HepG2 (cell line): ENCODE measurements around the gene SPOCD1. TPM values are rescaled to one million over a fixed set of nuclear protein-coding genes. Genes with fewer than 3 reads are reported as not detected.

Experiments
- ATAC-seq: fragments of 200-7000 bp; cut with Tn5 transposase; 3 replicates; pipeline ENCODE4 v1.9.1; 2020; ENCODE audit warnings: mild to moderate bottlenecking, moderate library complexity
- BruUV-seq: library from RNA; stranded (reverse); fragments of 400-500 nt; replicated peaks from 2 replicates; lab custom pipeline; 2021; lab: Mats Ljungman, UMichigan
- CTCF ChIA-PET: fragments of 300-600 bp; formaldehyde crosslinking; extraction: SDS; loops from one replicate; lab custom pipeline; 2021; ENCODE audit warnings: low total read pairs, inconsistent platforms, low intra/inter-chr PET ratio; lab: Yijun Ruan, JAX
- POLR2A ChIA-PET: fragments of 350-600 bp; sonication (Branson Sonifier 250); formaldehyde crosslinking; loops from one replicate; lab custom pipeline; 2020; ENCODE audit warnings: antibody characterized with exemption, inconsistent platforms; lab: Yijun Ruan, JAX
- DNase-seq: peaks from one replicate; pipeline ENCODE4 v3.0.0-alpha.2; 2015; ENCODE audit warnings: low spot score
- FAIRE-seq: peaks from 3 replicates; lab custom pipeline; 2011; peaks lifted over from hg19 to GRCh38; lab: Jason Lieb, UNC
- H2AFZ ChIP-seq: one replicate; pipeline ENCODE4 v1.6.1; 2011; ENCODE audit warnings: low read length, inconsistent platforms
- H3K27ac ChIP-seq: fragments of 300-600 bp; 3 replicates; pipeline ENCODE4 v1.8.0; 2011; ENCODE audit warnings: mixed run types, mild to moderate bottlenecking, mixed read lengths, low read length, inconsistent platforms; ENCODE audit not compliant: insufficient read depth; ENCODE audit errors: extremely low read length
- H3K27me3 ChIP-seq, 2 experiments: fragments of 200-600 bp in 1 of 2; 2 replicates in 1 of 2; 3 replicates in 1 of 2; pipeline versions ENCODE4 v1.6.0 to v1.8.0; 2011; ENCODE audit warnings: low read length in 2 of 2, mild to moderate bottlenecking in 2 of 2, moderate library complexity in 2 of 2, inconsistent platforms in 1 of 2; ENCODE audit not compliant: insufficient read depth in 2 of 2, control insufficient read depth in 1 of 2
- H3K36me3 ChIP-seq, 2 experiments: fragments of 200-600 bp in 1 of 2; replicated peaks in 1 of 2; 2 replicates in 1 of 2; 3 replicates in 1 of 2; pipeline versions ENCODE4 v1.5.1 to v1.8.0; 2011; ENCODE audit warnings: low read length in 2 of 2, inconsistent platforms in 1 of 2; ENCODE audit not compliant: insufficient read depth in 2 of 2, control insufficient read depth in 1 of 2
- H3K4me1 ChIP-seq: 2 replicates; pipeline ENCODE4 v1.5.1; 2012; ENCODE audit warnings: low read length, inconsistent platforms; ENCODE audit not compliant: insufficient read depth
- H3K4me2 ChIP-seq: 2 replicates; pipeline ENCODE4 v1.6.0; 2011; ENCODE audit warnings: low read depth, low read length, inconsistent platforms
- H3K4me3 ChIP-seq, 3 experiments: fragments of 200-600 bp in 1 of 3; sonication (generic), shearing (Covaris generic) in 1 of 3; replicated peaks in 1 of 3; 2 replicates each; pipeline ENCODE4 v1.5.1; 2011 to 2016; ENCODE audit warnings: low read length in 3 of 3, inconsistent platforms in 2 of 3, low read depth in 2 of 3, mild to moderate bottlenecking in 2 of 3, control low read depth in 1 of 3, mixed read lengths in 1 of 3; ENCODE audit not compliant: insufficient read depth in 1 of 3
- H3K79me2 ChIP-seq: one replicate; pipeline ENCODE4 v1.6.1; 2011; ENCODE audit warnings: low read length, inconsistent platforms; ENCODE audit not compliant: insufficient read depth
- H3K9ac ChIP-seq: 2 replicates; pipeline ENCODE4 v1.6.0; 2011; ENCODE audit warnings: mild to moderate bottlenecking, low read depth, low read length, inconsistent platforms; ENCODE audit not compliant: insufficient read depth
- H3K9me3 ChIP-seq: 2 replicates; pipeline ENCODE4 v1.5.1; 2012; ENCODE audit warnings: mild to moderate bottlenecking, low read length
- H4K20me1 ChIP-seq: 2 replicates; pipeline ENCODE4 v1.6.0; 2011; ENCODE audit warnings: inconsistent platforms, mild to moderate bottlenecking, low read length, moderate library complexity; ENCODE audit not compliant: insufficient read depth
- DMTF1 ChIP-seq: sonication (generic); formaldehyde crosslinking; IDR thresholded peaks from 2 replicates; pipeline ENCODE4 v1.4.0; 2020; ENCODE audit warnings: mild to moderate bottlenecking, missing genetic modification reagents
- POLR2AphosphoS2 ChIP-seq: IDR thresholded peaks from 2 replicates; pipeline ENCODE4 v1.6.1; 2011; ENCODE audit warnings: low read depth, low read length, improper control_type of control experiment
- ZBTB40 ChIP-seq, 2 experiments: fragments of 450-650 bp in 1 of 2; sonication (generic) in 1 of 2; formaldehyde crosslinking in 1 of 2; IDR thresholded peaks; 2 replicates each; pipeline versions ENCODE4 v1.6.1 to v1.8.0; 2016 to 2022; ENCODE audit warnings: antibody characterized with exemption in 1 of 2, mild to moderate bottlenecking in 1 of 2, missing genetic modification reagents in 1 of 2
- ZNF44 ChIP-seq: sonication (generic); formaldehyde crosslinking; IDR thresholded peaks from 2 replicates; pipeline ENCODE4 v1.5.1; 2020; ENCODE audit warnings: mild to moderate bottlenecking, missing genetic modification reagents
- WGBS: methylation state at CpG from one replicate; pipeline ENCODE4 v1.1.6; 2017; ENCODE audit warnings: low lambda C conversion rate; 5-methylcytosine and 5-hydroxymethylcytosine counted together
- in situ Hi-C: cut with HindIII; loops from 2 replicates; pipeline ENCODE4 v1.10.0; 2017; ENCODE audit warnings: low pct_unique_long_range_greater_than_20kb; ENCODE audit not compliant: extremely low pct_ligation_motif_present
- intact Hi-C: fragments of 100-400 bp; cut with micrococcal nuclease; formaldehyde crosslinking; loops from one replicate; pipeline ENCODE4 v1.10.0; 2022; ENCODE audit not compliant: unreplicated experiment
- polyA plus RNA-seq, 8 experiments: library from polyadenylated mRNA; depleted of rRNA in 3 of 8; stranded (reverse) in 7 of 8; unstranded in 1 of 8; fragments of >200 nt; fragmentation: Illumina TruSeq in 4 of 8; extraction: Trizol in 4 of 8; gene quantifications; 2 replicates each; pipeline versions ENCODE4 v1.2.1 to v1.2.3, GENCODE V29; 2011 to 2016; ENCODE audit warnings: low read depth in 4 of 8, missing spikeins in 1 of 8, mixed read lengths in 1 of 8; ENCODE audit not compliant: insufficient read depth in 1 of 8
- total RNA-seq, 5 experiments: library from RNA; depleted of rRNA; stranded (reverse); fragments of >200 nt; fragmentation: Illumina TruSeq; extraction: Trizol; gene quantifications; 2 replicates each; pipeline ENCODE4 v1.2.3, GENCODE V29; 2016; ENCODE audit warnings: low read depth in 1 of 5
- TF ChIP-seq, protein P1 (sequence below): sonication (generic); formaldehyde crosslinking; IDR thresholded peaks from 2 replicates; pipeline ENCODE4 v1.4.0; 2020; ENCODE audit warnings: missing genetic modification reagents

SPOCD1 gene
- total and polyA plus RNA-seq, 2 of the 13 experiments (the other 11 are each of a cell fraction or from before 2014, with no cell fraction given), result 0.24 to 0.29 TPM

DNA sequence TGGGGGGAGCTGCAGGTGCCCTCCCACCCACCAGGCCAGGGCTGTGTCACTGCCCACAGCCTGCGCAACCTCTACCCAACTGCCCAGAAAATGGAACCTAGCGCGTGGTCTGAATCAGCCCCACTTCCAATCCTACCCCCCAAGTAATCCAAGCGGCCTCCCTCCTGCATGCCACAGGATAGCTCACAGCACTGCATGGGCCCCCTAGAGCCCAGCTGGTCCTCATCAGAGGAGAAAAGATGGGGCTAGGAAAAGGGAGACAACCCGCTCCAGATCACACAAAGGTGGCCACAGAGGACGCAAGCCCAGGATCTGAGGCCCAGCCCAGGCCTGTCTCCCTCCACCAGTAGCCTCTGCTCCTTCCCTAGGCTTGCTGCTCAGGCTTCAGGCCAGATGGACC, 57.8 kb downstream of the SPOCD1 start:
- intact Hi-C loops (no loop called here), in situ Hi-C loops (no loop called here)
- Histone ChIP-seq H4K20me1 (no peaks in the 10 kb centered on the region), H3K4me2 (no peak overlapping the region), H3K4me3 (no peak overlapping the region), H3K9me3 (no peaks in the 10 kb centered on the region), H3K79me2 (no peaks in the 10 kb centered on the region), H3K27ac (no peak overlapping the region), H2AFZ (no peak overlapping the region), H3K27me3 (peaks cover 18 to 68% of the 10 kb centered on the region in 2 experiments), H3K9ac (no peak overlapping the region), H3K4me1 (peaks cover 18% of the 10 kb centered on the region), H3K36me3 (no peaks in the 10 kb centered on the region)
- ATAC-seq (no peak), FAIRE-seq (no peak), DNase-seq (no peak)
- CTCF ChIA-PET, result no interaction called here
- 81% methylated on average over 5 of the region's 6 CpGs for WGBS
- POLR2A ChIA-PET, result no interaction called here
- no TSS peak for BruUV-seq
- TF ChIP-seq DMTF1 (CRISPR knock-in tag), result no peak
- TF ChIP-seq, protein P1, sequence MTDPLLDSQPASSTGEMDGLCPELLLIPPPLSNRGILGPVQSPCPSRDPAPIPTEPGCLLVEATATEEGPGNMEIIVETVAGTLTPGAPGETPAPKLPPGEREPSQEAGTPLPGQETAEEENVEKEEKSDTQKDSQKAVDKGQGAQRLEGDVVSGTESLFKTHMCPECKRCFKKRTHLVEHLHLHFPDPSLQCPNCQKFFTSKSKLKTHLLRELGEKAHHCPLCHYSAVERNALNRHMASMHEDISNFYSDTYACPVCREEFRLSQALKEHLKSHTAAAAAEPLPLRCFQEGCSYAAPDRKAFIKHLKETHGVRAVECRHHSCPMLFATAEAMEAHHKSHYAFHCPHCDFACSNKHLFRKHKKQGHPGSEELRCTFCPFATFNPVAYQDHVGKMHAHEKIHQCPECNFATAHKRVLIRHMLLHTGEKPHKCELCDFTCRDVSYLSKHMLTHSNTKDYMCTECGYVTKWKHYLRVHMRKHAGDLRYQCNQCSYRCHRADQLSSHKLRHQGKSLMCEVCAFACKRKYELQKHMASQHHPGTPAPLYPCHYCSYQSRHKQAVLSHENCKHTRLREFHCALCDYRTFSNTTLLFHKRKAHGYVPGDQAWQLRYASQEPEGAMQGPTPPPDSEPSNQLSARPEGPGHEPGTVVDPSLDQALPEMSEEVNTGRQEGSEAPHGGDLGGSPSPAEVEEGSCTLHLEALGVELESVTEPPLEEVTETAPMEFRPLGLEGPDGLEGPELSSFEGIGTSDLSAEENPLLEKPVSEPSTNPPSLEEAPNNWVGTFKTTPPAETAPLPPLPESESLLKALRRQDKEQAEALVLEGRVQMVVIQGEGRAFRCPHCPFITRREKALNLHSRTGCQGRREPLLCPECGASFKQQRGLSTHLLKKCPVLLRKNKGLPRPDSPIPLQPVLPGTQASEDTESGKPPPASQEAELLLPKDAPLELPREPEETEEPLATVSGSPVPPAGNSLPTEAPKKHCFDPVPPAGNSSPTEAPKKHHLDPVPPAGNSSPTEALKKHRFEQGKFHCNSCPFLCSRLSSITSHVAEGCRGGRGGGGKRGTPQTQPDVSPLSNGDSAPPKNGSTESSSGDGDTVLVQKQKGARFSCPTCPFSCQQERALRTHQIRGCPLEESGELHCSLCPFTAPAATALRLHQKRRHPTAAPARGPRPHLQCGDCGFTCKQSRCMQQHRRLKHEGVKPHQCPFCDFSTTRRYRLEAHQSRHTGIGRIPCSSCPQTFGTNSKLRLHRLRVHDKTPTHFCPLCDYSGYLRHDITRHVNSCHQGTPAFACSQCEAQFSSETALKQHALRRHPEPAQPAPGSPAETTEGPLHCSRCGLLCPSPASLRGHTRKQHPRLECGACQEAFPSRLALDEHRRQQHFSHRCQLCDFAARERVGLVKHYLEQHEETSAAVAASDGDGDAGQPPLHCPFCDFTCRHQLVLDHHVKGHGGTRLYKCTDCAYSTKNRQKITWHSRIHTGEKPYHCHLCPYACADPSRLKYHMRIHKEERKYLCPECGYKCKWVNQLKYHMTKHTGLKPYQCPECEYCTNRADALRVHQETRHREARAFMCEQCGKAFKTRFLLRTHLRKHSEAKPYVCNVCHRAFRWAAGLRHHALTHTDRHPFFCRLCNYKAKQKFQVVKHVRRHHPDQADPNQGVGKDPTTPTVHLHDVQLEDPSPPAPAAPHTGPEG (CRISPR knock-in tag), result no peak
- TF ChIP-seq POLR2AphosphoS2, result no peak
- TF ChIP-seq ZBTB40 (IDR thresholded peaks at IDR 0.05), result no peak
- no peak for TF ChIP-seq ZBTB40 (CRISPR knock-in tag; IDR thresholded peaks at IDR 0.05)
- no peak for TF ChIP-seq ZNF44 (CRISPR knock-in tag)
